Mesendoderm (in vitro differentiated cells): ENCODE results near the gene PRDM11.
A peak's percentile ranks its signal among the peaks of the same experiment; 100 is the strongest.

Experiments
- DNase-seq: peaks from one replicate; pipeline ENCODE4 v3.0.0; 2013
- H2AK5ac ChIP-seq: 2 replicates; pipeline ENCODE4 v1.6.1; 2013; ENCODE audit warnings: low read length, inconsistent platforms
- H2BK120ac ChIP-seq: 2 replicates; pipeline ENCODE4 v1.6.1; 2013; ENCODE audit warnings: low read depth, mild to moderate bottlenecking, low read length, moderate library complexity, mixed read lengths
- H2BK15ac ChIP-seq: replicated peaks from 2 replicates; pipeline ENCODE4 v1.6.1; 2013; ENCODE audit warnings: low read depth, mild to moderate bottlenecking, moderate library complexity
- H2BK5ac ChIP-seq: 2 replicates; pipeline ENCODE4 v1.6.1; 2013; ENCODE audit warnings: low read length, inconsistent platforms
- H3K18ac ChIP-seq: 2 replicates; pipeline ENCODE4 v1.6.1; 2013; ENCODE audit warnings: mild to moderate bottlenecking, low read length, mixed read lengths
- H3K23ac ChIP-seq: one replicate; pipeline ENCODE4 v1.6.1; 2013; ENCODE audit warnings: low read length
- H3K27ac ChIP-seq: 2 replicates; pipeline ENCODE4 v1.5.1; 2013; ENCODE audit warnings: low read depth, mild to moderate bottlenecking, inconsistent platforms, low read length, moderate library complexity
- H3K27me3 ChIP-seq: 2 replicates; pipeline ENCODE4 v1.6.1; 2013; ENCODE audit warnings: low read length, control low read depth, mild to moderate bottlenecking, inconsistent platforms; ENCODE audit not compliant: insufficient read depth, poor library complexity
- H3K36me3 ChIP-seq: 2 replicates; pipeline ENCODE4 v1.6.1; 2013; ENCODE audit warnings: low read length, inconsistent platforms; ENCODE audit not compliant: control insufficient read depth, insufficient read depth
- H3K4ac ChIP-seq: one replicate; pipeline ENCODE4 v1.6.1; 2013; ENCODE audit warnings: low read depth, mild to moderate bottlenecking, low read length, moderate library complexity
- H3K4me1 ChIP-seq: 2 replicates; pipeline ENCODE4 v1.6.1; 2013; ENCODE audit warnings: low read depth, low read length, inconsistent platforms; ENCODE audit not compliant: control insufficient read depth
- H3K4me2 ChIP-seq: 2 replicates; pipeline ENCODE4 v1.6.1; 2013; ENCODE audit warnings: low read length
- H3K4me3 ChIP-seq: 2 replicates; pipeline ENCODE4 v1.5.1; 2013; ENCODE audit warnings: mild to moderate bottlenecking, low read length
- H3K56ac ChIP-seq: one replicate; pipeline ENCODE4 v1.6.1; 2013; ENCODE audit warnings: low read length
- H3K79me1 ChIP-seq: 2 replicates; pipeline ENCODE4 v1.6.1; 2013; ENCODE audit warnings: low read length, inconsistent platforms
- H3K79me2 ChIP-seq: 2 replicates; pipeline ENCODE4 v1.6.1; 2013; ENCODE audit warnings: mild to moderate bottlenecking, low read length; ENCODE audit not compliant: control insufficient read depth, insufficient read depth
- H3K9ac ChIP-seq: 2 replicates; pipeline ENCODE4 v1.6.1; 2013; ENCODE audit warnings: low read length, inconsistent platforms
- H4K5ac ChIP-seq: one replicate; pipeline ENCODE4 v1.6.1; 2013; ENCODE audit warnings: low read length
- H4K8ac ChIP-seq: one replicate; pipeline ENCODE4 v1.6.1; 2013; ENCODE audit warnings: low read depth, mild to moderate bottlenecking, control low read depth, low read length, moderate library complexity
- WGBS: extraction: QIAGEN DNeasy Blood & Tissue Kit; methylation state at CpG from one replicate; pipeline ENCODE4 v1.1.7; 2013; ENCODE audit warnings: low lambda C conversion rate, missing lambda C conversion rate; ENCODE audit not compliant: insufficient coverage; ENCODE audit errors: extremely low coverage; 5-methylcytosine and 5-hydroxymethylcytosine counted together

Gene PRDM11

DNA sequence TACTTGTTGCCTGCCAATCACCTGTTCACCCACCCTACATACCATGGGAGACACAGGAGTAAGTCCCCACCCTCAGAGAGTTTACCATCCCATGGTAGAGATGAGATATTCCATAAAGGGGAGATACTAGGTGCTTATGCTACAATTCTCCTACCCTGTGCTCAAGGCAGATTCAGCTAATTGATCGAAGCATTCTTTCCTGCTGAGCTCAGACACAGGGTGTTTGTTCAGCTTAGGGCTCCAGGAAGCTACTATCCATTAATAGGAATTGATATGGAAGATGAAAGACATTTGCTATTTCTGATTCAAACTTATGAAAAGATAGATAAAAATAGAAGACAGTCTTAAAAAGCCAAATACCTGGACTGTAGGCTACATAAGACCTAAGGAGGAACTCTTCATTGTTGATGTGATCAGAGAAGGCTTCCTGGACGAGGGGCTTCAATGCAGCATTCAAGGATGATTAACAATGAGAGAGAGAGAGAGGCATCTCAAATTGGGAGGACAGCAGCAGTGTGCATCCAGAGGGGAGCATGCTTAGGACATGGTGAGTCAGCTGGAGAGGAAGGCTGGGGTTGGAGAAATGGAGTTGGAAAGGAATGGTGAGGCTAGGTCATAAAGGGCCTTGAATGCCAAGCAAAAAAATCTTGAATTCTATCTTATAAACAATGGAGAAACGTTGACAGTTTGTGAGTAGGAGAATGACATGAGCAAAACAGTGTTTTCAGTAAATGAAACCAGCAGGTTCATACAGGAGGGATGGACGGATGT is 124.7 kb downstream of the PRDM11 start:
- H3K56ac ChIP-seq = no peak overlapping the region
- H3K18ac ChIP-seq = no peak overlapping the region
- H3K79me1 ChIP-seq = no peaks in the 10 kb centered on the region
- no peak overlapping the region for H3K4ac ChIP-seq
- no peak overlapping the region for H4K5ac ChIP-seq
- no peak overlapping the region for H2BK5ac ChIP-seq
- no peak overlapping the region for H3K23ac ChIP-seq
- DNase-seq = no peak
- H3K4me3 ChIP-seq = no peak overlapping the region
- H3K27ac ChIP-seq = no peak overlapping the region
- no peaks in the 10 kb centered on the region for H3K79me2 ChIP-seq
- H2BK120ac ChIP-seq = no peak overlapping the region
- no peak overlapping the region for H2BK15ac ChIP-seq
- H3K4me2 ChIP-seq = no peak overlapping the region
- no peaks in the 10 kb centered on the region for H3K27me3 ChIP-seq
- H3K36me3 ChIP-seq = no peaks in the 10 kb centered on the region
- H4K8ac ChIP-seq = no peak overlapping the region
- H3K9ac ChIP-seq = no peak overlapping the region
- H2AK5ac ChIP-seq = no peak overlapping the region
- H3K4me1 ChIP-seq = no peaks in the 10 kb centered on the region
- no CpG with 5 or more reads among the region's 4 CpGs for WGBS

DNA sequence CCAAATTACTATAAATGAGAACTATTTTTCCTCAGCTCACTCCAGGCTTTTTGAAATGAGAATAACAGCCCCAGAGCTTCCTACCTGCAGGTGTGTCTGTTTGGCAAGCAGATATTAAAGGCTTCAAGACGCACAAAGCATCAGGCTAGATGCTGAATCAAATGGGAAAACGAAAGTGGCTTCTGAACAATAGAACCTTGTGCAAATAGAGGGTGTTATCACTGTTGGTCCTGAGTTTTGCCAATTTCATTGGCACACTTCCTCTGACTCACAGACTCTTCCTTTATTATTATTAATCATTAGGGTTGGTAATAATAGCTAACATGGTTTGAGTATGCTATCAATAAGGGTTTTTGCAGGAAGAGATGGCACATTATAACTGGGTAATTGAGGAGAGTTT is 126.3 kb downstream of the PRDM11 start:
- H2BK15ac ChIP-seq = no peak overlapping the region
- H3K36me3 ChIP-seq = no peaks in the 10 kb centered on the region
- no peak overlapping the region for H3K56ac ChIP-seq
- H4K5ac ChIP-seq = no peak overlapping the region
- H3K4ac ChIP-seq = no peak overlapping the region
- H3K18ac ChIP-seq = no peak overlapping the region
- no peak overlapping the region for H4K8ac ChIP-seq
- no peak overlapping the region for H3K9ac ChIP-seq
- no CpG with 5 or more reads among the region's 2 CpGs for WGBS
- H3K79me2 ChIP-seq = no peaks in the 10 kb centered on the region
- H3K27me3 ChIP-seq = no peaks in the 10 kb centered on the region
- H3K23ac ChIP-seq = no peak overlapping the region
- H2AK5ac ChIP-seq = no peak overlapping the region
- H3K27ac ChIP-seq = no peak overlapping the region
- no peak overlapping the region for H3K4me3 ChIP-seq
- DNase-seq = no peak
- no peak overlapping the region for H3K4me2 ChIP-seq
- no peaks in the 10 kb centered on the region for H3K79me1 ChIP-seq
- no peak overlapping the region for H2BK120ac ChIP-seq
- H3K4me1 ChIP-seq = no peaks in the 10 kb centered on the region
- no peak overlapping the region for H2BK5ac ChIP-seq

DNA sequence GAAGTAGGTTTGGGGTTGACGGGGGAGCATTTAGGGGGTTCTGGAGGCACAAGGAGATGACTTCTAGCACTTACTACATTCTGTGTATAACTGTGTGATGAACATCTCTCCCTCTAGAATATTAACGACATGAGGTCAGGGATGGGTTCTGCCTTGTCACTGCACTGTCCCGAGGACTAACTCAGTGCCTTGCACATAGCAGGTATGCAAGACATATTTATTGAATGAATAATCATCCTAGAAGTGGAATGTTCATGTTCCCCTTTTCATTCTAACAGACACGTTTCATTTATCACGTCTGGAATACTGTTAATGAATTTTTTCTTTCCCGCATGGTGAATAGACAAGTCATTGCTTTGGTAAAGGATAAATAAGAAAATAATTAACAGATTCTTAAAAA is 127.1 kb downstream of the PRDM11 start:
- Histone ChIP-seq H3K18ac (no peak overlapping the region), H2BK5ac (no peak overlapping the region), H3K79me2 (no peaks in the 10 kb centered on the region), H3K4me1 (no peaks in the 10 kb centered on the region), H2AK5ac (no peak overlapping the region), H3K56ac (no peak overlapping the region), H3K4me3 (no peak overlapping the region), H2BK120ac (no peak overlapping the region), H3K9ac (no peak overlapping the region), H2BK15ac (no peak overlapping the region), H3K27me3 (no peaks in the 10 kb centered on the region), H4K8ac (no peak overlapping the region), H3K23ac (no peak overlapping the region), H3K36me3 (no peaks in the 10 kb centered on the region), H3K79me1 (no peaks in the 10 kb centered on the region), H3K4ac (no peak overlapping the region), H3K4me2 (no peak overlapping the region), H4K5ac (no peak overlapping the region), H3K27ac (no peak overlapping the region)
- no peak for DNase-seq
- WGBS = no CpG with 5 or more reads among the region's 6 CpGs

DNA sequence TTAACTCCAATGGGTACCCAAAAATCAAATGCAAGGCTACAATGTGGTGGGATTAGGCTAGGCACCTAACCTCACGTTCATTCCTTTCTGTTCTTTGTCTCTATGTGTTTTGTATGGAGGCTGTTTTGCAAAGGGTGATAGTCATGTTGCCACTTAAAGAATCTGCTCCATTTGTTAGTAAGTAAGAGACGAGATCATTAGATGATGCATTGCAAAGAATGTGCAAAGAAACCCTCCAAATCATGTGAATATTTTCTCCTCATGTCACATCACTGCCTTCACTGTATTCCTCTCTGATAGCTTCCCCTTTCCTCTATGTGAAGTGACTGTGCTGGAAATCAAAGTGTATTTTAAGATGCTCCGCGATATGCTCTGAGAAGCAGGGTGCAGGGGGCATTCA is 127.8 kb downstream of the PRDM11 start:
- H2BK120ac ChIP-seq = no peak overlapping the region
- H4K8ac ChIP-seq = no peak overlapping the region
- H2AK5ac ChIP-seq = no peak overlapping the region
- H3K27ac ChIP-seq = no peak overlapping the region
- no peaks in the 10 kb centered on the region for H3K79me1 ChIP-seq
- DNase-seq = no peak
- no peak overlapping the region for H3K9ac ChIP-seq
- WGBS = no CpG with 5 or more reads among the region's 4 CpGs
- no peak overlapping the region for H3K4me2 ChIP-seq
- no peaks in the 10 kb centered on the region for H3K27me3 ChIP-seq
- H3K4ac ChIP-seq = no peak overlapping the region
- no peak overlapping the region for H2BK5ac ChIP-seq
- no peaks in the 10 kb centered on the region for H3K79me2 ChIP-seq
- H3K56ac ChIP-seq = no peak overlapping the region
- H3K18ac ChIP-seq = no peak overlapping the region
- H4K5ac ChIP-seq = no peak overlapping the region
- no peaks in the 10 kb centered on the region for H3K36me3 ChIP-seq
- H3K23ac ChIP-seq = no peak overlapping the region
- H3K4me1 ChIP-seq = no peaks in the 10 kb centered on the region
- no peak overlapping the region for H3K4me3 ChIP-seq
- no peak overlapping the region for H2BK15ac ChIP-seq

DNA sequence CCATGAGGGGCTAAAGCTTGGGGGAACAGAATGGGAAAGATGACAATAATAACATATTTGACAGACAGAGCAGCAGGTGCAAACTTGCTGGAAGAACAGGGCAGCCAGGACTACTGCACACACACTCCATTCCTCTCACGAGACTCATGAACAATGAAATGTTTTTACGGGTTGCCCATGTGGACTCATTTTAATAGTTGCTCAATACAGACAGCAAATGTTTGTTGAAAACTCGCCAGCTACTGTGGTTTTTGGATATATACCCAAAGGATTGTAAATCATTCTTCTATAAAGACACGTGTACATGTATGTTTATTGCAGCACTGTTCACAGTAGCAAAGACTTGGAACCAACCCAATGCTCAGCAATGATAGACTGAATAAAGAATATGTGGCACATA is 129.4 kb downstream of the PRDM11 start:
- Histone ChIP-seq H3K27ac (no peak overlapping the region), H3K27me3 (no peaks in the 10 kb centered on the region), H3K18ac (no peak overlapping the region), H3K36me3 (no peaks in the 10 kb centered on the region), H2AK5ac (no peak overlapping the region), H3K4me3 (no peak overlapping the region), H3K79me2 (no peaks in the 10 kb centered on the region), H3K56ac (no peak overlapping the region), H2BK5ac (no peak overlapping the region), H2BK120ac (no peak overlapping the region), H4K8ac (no peak overlapping the region), H3K23ac (no peak overlapping the region), H3K4me1 (no peaks in the 10 kb centered on the region), H3K4me2 (no peak overlapping the region), H3K4ac (no peak overlapping the region), H3K79me1 (no peaks in the 10 kb centered on the region), H2BK15ac (no peak overlapping the region), H3K9ac (no peak overlapping the region), H4K5ac (no peak overlapping the region)
- DNase-seq = no peak
- WGBS = no CpG with 5 or more reads among the region's 4 CpGs

DNA sequence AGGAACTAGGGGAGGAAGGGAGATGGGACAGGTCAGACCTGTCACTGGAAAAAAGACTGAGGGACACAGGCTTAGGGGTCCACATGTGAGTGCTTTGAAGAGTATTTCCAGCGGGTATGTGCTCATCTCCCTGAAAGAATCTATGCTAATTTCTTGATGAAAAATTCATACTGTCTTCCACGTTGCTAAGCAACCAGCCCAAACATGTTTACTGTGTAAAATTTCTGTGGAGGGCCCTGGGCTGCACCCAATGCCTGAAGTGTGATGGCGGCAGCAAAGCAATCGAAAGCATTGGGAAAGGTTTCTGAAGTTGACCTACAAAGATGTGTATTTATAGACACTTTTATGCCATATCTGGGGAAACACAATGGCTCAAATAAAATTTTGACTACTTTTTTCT is 132.3 kb downstream of the PRDM11 start:
- Histone ChIP-seq H2BK120ac (no peak overlapping the region), H4K5ac (no peak overlapping the region), H3K27ac (no peak overlapping the region), H3K23ac (no peak overlapping the region), H3K4me3 (no peak overlapping the region), H3K56ac (no peak overlapping the region), H3K4me2 (no peak overlapping the region), H3K4ac (no peak overlapping the region), H3K27me3 (no peaks in the 10 kb centered on the region), H2BK15ac (no peak overlapping the region), H3K79me2 (no peaks in the 10 kb centered on the region), H4K8ac (no peak overlapping the region), H3K4me1 (no peaks in the 10 kb centered on the region), H3K9ac (no peak overlapping the region), H2AK5ac (no peak overlapping the region), H2BK5ac (no peak overlapping the region), H3K79me1 (no peaks in the 10 kb centered on the region), H3K18ac (no peak overlapping the region), H3K36me3 (no peaks in the 10 kb centered on the region)
- WGBS = no CpG with 5 or more reads among the region's 4 CpGs
- DNase-seq = peak; percentile 40
